ENCODE data around the gene SEC23B.

DNA sequence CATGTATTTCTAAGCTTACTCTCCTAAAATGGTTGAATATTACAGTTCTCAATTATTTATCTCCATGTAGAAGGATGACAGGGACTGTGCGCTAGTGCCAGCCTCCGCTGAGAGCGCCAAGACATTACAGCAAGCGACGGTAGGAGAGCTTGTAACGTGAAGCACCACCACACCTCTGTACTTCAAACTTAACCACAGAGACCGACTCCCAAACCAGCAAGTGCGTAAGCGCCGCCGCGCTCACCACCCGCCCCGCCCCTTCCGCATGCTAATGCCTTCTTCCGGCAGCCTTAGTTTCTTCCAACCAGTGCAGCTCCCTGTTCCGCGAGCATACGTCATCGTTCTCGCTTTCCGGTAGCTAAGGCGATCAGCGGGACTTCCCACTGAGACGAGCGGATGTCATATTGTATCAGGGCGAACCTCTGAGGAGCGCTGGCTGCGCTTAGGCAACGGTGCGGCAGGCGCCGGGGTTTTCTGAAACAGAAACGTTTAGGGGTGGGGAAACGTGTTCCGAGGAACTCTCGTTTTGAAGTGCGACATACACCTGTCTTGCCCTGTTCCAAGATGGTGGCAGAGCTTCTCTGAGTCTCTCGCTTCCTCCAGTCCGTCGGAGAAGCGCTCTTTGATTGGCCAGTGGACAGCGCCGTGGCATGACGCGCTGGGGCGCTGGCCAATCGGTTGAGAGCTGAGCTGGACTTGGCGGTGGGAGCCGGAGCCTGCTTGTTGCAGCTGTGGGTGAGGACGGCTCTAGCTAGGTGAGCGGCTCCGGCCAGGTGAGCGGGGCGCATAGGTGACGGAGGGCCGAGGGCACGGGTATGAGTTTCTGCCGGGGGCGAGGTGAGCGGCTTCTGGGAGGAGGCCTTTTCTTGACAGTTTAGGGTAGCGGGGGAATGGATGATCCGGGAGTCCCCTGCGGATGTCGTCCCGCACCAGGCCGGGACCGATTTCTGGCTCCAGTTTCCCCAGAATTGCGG lies at the start of gene SEC23B:
- TF ChIP-seq EZH2 (IDR thresholded peaks at IDR 0.05; ENCODE audit: borderline replicate concordance, low read depth, low read length, severe bottlenecking): no peak
- TF ChIP-seq, protein P1, sequence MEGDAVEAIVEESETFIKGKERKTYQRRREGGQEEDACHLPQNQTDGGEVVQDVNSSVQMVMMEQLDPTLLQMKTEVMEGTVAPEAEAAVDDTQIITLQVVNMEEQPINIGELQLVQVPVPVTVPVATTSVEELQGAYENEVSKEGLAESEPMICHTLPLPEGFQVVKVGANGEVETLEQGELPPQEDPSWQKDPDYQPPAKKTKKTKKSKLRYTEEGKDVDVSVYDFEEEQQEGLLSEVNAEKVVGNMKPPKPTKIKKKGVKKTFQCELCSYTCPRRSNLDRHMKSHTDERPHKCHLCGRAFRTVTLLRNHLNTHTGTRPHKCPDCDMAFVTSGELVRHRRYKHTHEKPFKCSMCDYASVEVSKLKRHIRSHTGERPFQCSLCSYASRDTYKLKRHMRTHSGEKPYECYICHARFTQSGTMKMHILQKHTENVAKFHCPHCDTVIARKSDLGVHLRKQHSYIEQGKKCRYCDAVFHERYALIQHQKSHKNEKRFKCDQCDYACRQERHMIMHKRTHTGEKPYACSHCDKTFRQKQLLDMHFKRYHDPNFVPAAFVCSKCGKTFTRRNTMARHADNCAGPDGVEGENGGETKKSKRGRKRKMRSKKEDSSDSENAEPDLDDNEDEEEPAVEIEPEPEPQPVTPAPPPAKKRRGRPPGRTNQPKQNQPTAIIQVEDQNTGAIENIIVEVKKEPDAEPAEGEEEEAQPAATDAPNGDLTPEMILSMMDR (IDR thresholded peaks at IDR 0.05; ENCODE audit: borderline replicate concordance, extremely low read depth, low read length, poor library complexity, severe bottlenecking): no peak

All from DND-41 (cell line).